DMS114 treated with DMSO at 0.1 percent for 48 hours (cell line): Measurements from ENCODE around the gene RPRD2.
"Not testable (repeated sequence)": the region's sequence is repeated elsewhere in the genome, so short reads cannot be mapped to it uniquely, and the experiment has no call there.

Experiments used
- DNase-seq: peaks from one replicate; lab custom pipeline; 2025; ENCODE audit not compliant: unreplicated experiment; lab: John Stamatoyannopoulos, UW

The RPRD2 gene

GRCh38 chr1:150388241-150388640 is 24.3 kb downstream of the RPRD2 start:
- no peak for DNase-seq

GRCh38 chr1:150389650-150390049 is 25.7 kb downstream of the RPRD2 start:
- DNase-seq: no peak

- no peak for DNase-seq
Measured at GRCh38 chr1:150392627-150393026, 28.7 kb downstream of the RPRD2 start.

GRCh38 chr1:150395115-150395514 is 31.2 kb downstream of the RPRD2 start:
- not testable (repeated sequence) for DNase-seq

- DNase-seq: no peak
Measured at GRCh38 chr1:150397392-150398032, 33.6 kb downstream of the RPRD2 start.

- DNase-seq: no peak
Measured at GRCh38 chr1:150404465-150404864, 40.5 kb downstream of the RPRD2 start.

GRCh38 chr1:150405660-150406059 is 41.7 kb downstream of the RPRD2 start:
- DNase-seq: no peak

- DNase-seq: no peak
Measured at GRCh38 chr1:150406483-150406882, 42.5 kb downstream of the RPRD2 start.

- no peak for DNase-seq
Measured at GRCh38 chr1:150407330-150407729, 43.4 kb downstream of the RPRD2 start.

- no peak for DNase-seq
Measured at GRCh38 chr1:150408800-150409199, 44.9 kb downstream of the RPRD2 start.

- DNase-seq: no peak
Measured at GRCh38 chr1:150409504-150410362, 45.8 kb downstream of the RPRD2 start.

GRCh38 chr1:150410582-150411101 is 46.7 kb downstream of the RPRD2 start:
- no peak for DNase-seq

- no peak for DNase-seq
Measured at GRCh38 chr1:150414592-150414991, 50.6 kb downstream of the RPRD2 start.

- no peak for DNase-seq
Measured at GRCh38 chr1:150415800-150416199, 51.9 kb downstream of the RPRD2 start.

- no peak for DNase-seq
Measured at GRCh38 chr1:150420560-150421265, 56.8 kb downstream of the RPRD2 start.

- no peak for DNase-seq
Measured at GRCh38 chr1:150422541-150422940, 58.6 kb downstream of the RPRD2 start.

- DNase-seq: peak; percentile 37
Measured at GRCh38 chr1:150429805-150430204, 65.9 kb downstream of the RPRD2 start.

- DNase-seq: no peak
Measured at GRCh38 chr1:150441121-150441520, 77.2 kb downstream of the RPRD2 start.

- DNase-seq: no peak
Measured at GRCh38 chr1:150444232-150444631, 80.3 kb downstream of the RPRD2 start.

GRCh38 chr1:150456146-150456647 is 92.2 kb downstream of the RPRD2 start:
- DNase-seq: no peak

GRCh38 chr1:150464422-150464826 is 100.5 kb downstream of the RPRD2 start:
- peak; percentile 74 for DNase-seq
